HS-5 (cell line): ENCODE data around the gene CCDC3.
"Not testable (repeated sequence)": the region's sequence is repeated elsewhere in the genome, so short reads cannot be mapped to it uniquely, and the experiment has no call there.

Source experiments
- DNase-seq: peaks from one replicate; pipeline ENCODE4 v3.0.0-alpha.2; 2012; ENCODE audit warnings: low read depth

CCDC3 gene

DNA sequence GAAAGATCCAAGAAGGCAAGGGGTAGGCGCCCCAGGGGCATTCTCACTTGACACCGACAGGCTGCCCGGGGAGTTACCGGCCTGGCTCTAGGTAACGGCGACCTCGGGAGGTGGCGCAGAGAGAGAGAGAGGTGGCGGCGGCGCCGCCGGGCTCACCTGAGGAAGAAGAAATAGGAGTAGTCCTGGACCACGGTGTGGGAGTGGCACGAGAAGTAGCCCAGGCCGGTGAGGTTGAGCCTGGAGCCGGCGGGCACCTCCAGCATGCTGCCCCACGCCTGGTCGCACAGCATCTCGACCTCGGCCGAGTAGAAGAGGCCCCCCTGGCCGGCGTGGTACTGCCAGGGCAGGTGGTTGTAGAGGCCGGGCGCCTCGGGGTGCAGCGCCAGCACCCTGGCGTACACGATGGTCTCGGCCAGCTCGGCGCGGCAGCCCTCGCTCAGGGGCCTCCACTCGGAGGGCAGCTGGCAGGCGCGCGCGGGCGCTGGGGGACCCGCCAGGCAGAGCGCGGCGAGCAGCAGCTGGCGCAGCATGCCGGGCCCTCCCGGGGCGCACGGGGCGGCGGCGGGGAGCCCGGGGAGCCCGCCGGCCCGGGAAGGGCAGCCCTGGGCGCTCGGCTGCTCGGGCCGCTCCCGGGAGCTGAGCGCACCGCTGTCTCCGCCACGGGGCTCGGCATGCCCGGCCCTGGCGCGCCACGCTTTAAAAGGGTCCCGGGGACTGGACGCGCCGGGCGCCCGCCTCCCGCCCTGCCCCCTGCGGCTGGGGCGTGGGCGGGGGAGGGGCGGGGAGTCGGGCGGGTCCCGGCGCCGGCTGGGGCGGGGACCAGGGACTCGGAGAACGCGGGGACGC, at the start of gene CCDC3:
Gene CCDC3, minus strand, starts transcription at position 673 of the 846 bp plus-strand sequence. Its CDS starts 143 bp downstream, at position 530.
- no peak for DNase-seq

DNA sequence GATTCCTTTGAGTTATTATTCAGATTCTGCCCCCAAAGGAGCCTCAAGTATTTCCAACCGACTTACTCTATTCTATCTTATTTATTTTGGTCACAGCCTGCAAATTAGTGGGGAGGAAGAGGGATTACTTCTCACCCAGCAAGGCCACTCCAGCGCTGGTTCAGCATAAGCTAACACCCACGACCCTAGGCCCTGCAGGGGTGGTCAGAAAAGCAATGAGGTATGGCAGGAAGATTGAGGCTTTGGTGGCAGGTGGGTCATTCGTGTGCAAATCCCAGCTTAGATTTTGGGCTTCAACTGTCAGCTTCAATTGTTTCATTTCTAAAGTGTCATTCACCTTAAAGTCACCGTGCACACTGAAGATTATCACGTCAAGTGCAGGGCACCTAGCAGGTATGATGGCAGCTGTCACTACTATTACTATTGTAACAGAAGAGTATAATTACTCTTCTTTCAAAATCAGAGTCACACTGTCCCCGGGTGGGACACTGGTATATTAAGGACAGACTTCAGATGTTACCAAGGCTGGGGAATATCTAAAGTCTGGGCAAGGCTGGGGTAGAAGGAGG, 49.7 kb upstream of the CCDC3 start:
- no peak for DNase-seq

DNA sequence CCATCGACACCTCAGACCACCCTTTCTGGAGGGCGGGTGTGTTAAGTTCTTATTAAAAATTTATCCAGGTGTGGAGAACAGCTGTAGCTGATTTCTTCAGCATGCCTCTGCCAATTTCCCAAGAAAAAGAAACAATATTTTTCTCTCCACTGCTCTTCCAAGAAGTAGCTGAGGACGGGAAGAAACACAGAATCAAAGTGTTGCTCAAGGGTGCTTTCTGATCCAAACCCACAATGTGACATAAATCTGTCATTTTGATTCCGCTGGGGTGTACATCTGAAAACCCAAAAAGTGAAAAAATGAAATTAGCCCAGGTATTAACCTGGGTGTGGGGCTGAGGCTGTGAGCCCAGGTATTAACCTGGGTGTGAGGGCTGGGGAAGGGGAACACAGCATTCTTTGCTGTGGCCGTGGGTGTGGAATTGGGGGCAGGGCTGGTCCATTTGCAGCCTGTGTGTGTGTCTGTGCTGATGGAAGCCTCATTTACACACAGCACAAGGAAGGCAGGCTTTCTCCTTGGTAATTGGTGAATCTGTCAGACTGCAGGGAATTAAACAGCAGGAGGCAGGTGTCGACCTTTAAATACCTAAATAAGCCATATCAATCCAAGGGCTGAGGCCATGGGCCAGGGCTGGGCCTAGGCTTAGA, 48.4 kb upstream of the CCDC3 start:
- DNase-seq: no peak

DNA sequence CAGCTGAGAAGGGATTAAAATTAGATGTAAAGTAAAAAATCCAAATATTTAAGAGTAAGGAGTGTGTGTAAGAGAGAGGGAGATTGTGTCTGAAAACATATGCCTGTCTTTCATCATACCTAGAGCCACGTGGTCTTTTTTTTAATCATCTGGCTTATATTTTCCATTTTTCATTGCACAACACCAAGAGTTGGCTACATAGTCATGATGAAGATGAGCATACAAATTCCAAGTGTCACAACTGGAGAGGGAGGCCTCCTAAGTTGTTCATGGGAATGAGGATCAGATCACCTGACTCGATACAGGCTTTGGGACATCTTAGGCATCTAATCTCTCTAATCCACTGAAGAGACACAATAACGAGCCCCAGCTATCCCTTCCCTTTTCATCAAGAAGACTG, 47.2 kb upstream of the CCDC3 start:
- DNase-seq: no peak

DNA sequence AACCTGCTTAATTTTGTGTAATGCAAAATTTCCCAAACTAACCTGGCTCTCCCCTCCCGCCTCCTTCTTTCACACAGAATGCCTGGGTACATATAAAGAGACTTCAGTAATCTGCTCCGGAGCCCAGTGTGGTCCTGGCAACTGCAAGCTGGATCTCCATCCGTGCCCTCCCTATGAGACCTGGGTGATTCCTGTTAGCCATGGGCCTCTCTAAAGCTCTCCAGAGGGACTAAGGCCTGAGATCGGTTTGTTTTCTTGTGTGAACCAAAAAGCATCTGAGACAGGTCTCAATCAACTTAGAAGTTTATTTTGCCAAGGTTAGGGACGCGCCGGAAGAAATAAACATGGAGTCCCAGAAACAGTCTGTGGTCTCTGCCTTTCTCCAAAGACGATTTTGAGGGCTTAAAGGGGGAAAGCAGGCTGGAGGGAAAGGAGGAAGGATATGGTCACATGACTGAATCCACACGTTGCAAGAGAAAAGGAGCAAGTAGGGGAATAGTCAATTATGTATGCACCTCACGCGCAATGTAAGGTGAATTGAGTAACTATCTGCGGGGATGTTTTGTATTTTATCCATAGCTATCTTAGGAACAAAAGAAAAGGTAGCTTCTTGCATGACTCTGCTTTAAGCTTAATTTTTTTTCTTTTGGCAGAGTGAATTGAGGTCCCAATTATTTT, 46.2 kb upstream of the CCDC3 start:
- no peak for DNase-seq

DNA sequence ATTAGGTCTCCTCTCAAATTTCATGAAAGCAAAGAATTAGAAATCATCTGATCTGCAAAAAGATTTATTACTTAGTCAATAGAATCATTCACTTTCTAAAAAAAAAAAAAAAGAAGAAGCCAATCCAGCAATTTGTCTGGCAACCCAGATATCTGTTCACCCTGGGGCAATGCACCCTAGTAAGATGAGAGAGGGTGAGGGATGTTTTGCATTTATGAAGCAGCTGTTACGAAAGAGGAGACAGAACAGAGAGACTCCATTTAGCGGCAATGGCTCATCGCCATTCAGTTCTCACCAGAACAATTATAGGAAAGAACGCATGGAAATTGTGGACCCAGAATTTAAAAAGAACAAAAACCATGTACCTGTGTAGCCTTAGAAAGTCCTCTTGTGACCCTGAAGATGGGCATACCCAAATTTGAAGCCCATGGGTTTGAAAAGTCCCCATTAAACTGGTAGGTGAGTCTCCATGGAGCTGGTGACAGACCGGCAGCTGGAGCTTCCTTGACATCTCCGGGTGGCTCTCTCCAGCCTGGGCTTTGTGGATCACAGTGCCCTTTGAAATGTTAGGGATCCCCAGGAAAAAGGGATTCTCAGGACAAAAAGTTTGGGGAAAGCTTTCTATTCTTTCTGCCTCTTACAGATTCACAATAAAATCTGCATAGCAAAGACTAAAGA, 45.5 kb upstream of the CCDC3 start:
- DNase-seq: no peak

DNA sequence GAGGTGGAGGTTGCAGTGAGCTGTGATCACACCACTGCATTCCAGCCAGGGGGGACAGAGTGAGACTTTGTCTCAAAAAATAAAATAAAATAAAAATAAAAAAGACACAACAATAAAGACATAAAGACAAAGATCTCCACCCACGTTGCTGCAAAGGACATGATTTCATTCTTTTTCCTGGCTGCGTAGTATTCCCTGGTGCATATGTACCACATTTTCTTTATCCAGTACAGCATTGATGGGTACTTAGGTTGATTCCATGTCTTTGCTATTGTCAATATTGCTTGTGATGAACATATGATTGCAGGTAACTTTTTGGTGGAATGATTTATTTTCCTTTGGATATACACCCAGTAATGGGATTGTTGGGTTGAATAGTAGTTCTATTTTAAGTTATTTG, 42.0 kb upstream of the CCDC3 start:
- no peak for DNase-seq

DNA sequence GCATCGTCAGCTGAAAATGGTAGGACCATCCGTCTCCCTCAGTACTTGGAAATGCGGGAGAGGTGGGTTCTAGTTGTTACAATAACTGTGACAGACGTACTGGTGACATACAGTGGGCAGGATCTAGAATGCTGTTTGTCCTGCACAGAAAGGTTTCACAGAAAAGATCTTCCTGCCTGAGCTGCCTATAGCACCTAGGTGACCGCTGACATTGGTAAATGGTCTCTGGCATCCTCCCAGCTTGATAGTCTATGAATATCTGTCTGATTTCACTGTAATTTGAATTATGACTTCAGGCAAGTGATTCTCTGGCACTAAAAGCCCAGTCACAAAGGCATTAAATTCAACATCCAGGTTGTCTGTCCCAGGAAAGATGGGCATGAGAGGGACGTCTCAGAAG, 38.2 kb upstream of the CCDC3 start:
- DNase-seq: no peak

DNA sequence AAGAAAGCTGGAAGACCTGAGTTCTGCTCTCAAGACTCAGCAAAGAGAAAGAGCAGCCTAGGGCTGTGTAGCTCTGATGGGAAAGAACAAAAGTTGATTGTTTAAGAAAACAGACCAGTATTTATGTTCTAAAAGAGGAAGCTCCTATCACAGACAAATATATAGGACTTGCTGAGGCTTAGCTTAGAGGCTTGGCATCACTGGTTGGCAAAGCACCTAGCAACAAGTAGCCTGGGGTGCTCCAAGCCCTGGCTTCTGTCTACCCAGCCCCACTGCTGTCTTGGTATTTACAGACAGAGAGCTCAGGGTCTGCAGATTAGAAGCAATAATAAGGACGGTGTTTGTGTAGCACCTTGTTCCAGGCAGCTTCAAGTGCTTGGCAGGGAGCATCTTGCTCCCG, 36.9 kb upstream of the CCDC3 start:
- no peak for DNase-seq

DNA sequence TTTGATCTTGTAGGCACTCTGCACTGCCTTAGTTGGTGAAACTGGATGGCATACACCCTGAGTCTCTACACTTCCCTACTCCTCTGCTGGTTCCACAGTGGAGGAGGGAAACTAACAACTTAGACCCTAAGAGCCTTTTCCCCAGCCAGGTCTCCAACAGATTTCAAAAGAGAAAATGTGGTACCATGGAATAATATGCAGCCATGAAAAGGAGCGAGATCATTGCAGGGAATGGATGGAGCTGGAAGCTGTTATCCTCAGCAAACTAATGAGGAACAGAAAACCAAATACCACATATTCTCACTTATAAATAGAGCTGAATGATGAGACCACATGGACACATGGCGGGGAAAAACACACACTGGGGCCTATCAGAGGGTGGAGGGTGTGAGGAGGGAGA, 36.3 kb upstream of the CCDC3 start:
- DNase-seq: no peak

DNA sequence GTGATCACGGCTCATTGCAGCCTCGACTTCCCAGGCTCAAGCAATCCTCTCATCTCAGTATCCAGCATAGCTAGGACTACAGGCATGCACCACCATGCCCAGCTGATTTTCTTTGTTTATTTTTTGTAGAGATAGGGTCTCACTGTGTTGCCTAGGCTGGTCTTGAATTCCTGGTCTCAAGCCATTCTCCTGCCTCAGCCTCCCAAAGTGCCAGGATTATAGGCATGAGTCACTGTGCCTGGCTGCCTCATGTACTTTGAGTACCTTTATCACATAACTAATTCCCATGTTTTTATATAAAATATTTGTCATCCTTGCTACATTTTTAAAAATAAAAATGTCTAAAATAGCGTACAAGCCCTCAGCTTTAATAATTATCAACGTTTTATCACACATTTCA, 35.3 kb upstream of the CCDC3 start:
- no peak for DNase-seq

DNA sequence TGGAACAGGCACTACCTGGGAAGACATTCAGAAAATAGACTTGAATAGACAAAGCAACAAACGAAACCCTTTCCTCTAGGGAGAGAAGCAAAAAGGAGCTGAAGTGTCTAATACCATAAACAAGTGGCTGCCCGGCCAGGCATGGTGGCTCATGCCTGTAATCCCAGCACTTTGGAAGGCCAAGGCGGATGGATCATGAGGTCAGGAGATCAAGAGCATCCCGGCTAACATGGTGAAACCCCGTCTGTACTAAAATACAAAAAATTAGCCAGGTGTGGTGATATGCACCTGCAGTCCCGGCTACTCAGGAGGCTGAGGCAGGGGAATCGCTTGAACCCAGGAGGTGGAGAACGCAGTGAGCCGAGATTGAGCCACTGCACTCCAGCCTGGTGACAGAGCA, 34.2 kb upstream of the CCDC3 start:
- DNase-seq: not testable (repeated sequence)

DNA sequence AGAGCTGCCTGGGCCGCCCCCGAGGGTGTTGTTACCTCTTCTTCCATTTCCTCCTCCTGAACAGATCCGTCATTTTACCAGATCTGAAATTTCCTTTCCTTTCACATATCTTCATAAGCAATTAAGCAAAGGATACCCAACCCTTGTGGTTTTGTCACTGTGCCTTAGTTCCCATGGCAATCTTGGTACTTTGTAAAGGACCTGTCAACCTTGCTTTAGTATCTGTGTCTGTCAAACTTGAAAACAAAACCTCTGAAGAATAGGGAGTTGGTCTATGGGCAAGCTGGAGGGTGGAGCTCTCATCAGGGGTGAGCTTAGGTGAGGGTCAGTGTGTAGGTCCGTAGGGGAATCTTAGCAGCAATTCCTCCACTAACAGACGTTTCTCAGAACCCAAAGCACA, 25.4 kb upstream of the CCDC3 start:
- DNase-seq: no peak

DNA sequence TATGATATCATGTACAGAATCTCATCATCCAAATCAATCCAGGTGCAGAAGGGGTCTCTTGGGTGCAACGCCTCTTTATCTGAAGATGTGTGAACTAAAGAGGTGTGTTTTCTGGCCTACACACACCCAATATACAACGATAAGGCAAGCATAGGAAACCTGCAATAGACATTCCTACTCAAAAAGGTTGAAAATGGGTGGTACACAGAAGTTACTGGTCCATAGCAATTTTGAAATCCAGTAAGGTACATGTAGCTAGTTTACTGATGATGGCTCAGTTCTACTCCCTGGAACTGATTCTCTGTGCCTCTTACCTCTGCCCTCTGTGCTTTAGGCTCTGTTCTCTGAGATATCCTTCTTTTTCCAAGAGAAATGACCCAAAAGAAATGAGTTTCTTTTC, 22.2 kb upstream of the CCDC3 start:
- no peak for DNase-seq

DNA sequence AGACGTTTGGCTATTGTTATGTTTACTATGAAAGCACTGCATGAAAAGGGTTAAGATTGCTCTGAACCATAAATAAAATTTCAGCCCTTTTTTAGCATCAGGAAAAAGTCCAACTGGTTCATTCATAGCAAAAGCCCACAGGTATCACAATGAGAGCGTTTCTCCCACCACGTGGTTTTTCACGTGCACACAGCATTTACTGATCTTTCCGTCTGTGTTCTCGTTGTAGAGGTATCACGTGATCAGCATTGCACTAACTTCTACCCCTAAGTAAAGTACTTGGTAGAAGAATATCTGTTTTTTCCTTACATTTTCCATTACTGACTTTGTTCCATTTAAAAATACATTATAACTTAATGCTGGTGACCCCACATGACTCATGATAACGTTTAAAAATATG, 17.8 kb upstream of the CCDC3 start:
- DNase-seq: no peak

DNA sequence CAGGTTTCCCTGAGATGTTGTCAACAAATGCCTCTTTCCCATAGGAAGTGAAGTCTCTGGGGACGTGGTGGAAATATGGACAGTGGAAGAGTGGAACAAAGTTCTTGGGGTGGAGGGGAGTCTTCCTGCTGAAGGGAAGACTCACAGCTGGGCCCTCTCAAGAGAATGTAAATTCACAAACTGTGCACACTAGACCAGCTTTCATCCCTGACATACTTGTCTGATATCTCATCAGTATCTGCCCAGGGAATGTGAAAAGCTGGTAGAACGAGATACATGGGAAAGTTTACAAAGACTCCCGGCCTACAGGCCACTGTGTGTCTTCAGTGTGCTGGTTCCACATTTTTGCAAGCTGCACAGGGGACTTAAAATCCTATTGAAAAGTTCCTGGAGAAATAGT, 16.7 kb upstream of the CCDC3 start:
- DNase-seq: no peak

DNA sequence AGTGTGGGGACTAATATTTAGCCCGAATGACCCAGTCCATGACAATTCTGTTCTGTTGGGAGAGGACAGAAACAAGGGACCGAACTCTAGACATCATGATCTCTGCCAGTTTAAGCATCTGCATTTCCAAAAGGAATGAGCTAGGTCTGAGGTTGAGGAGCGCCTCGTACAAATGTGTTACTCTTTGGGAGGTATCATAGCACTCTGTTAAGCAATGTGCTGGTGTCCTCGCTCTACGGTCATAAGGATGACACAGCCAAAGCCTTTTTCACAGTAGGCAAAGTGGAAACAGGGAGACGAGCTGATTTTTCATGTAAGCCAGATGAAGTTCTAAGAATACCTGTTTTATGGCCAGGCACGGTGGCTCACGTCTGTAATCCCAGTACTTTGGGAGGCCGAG, 15.4 kb upstream of the CCDC3 start:
- no peak for DNase-seq

DNA sequence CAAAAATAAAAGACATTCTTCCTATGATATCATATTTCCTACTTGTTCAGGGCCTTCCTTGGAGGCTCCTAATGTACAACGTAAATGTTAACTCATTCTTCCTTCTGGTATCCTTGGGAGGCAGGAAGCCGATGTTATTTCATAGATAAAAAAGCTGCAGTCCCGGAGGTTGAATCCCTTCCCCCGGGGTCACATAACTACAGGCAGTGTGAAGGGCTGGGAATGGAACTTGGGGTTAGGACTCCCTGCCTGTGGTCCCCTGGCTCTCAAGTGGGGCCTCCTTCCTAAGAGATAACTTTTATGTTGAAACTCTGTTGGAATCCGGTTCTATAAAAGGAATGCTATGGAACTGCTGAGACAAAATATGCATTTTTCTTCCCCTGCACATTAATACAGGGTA, 14.9 kb upstream of the CCDC3 start:
- no peak for DNase-seq

DNA sequence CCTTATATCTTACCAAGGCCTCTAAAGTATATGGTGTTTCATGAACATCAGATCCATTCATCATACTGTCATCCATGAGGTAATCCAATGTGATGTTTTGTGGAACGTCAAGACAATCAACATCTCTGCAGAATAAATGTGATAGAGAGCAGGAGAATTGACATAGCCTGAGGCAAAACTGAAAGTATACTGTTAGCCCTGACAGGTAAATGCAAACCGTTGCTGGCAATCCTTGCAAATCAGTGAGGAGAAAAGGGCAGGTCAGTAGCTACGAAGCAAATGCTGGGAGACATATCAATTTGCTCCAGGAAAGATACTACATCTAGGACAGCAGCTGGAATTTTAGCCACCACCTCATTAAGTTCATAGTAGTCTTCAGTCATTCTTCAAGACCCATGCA, 4.5 kb upstream of the CCDC3 start:
- no peak for DNase-seq

DNA sequence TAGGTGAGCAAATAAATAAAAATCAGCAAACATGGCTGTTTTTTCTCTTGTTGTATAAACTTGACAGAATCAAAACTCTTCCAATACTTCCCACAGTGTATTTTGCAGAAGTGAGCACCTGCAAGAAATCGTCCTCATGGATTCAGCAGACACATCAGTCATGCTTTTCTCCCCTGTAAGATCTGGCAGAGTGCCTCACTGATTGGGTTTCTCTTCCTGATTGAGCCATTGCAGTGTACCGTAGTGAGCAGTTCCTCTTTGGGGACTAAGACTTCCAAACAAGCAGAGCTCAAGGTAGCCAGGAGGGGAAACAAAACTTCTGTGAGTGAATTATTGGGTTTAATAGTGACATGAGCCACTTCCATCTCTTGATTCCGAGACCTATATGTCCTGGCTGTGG, 2.2 kb upstream of the CCDC3 start:
- DNase-seq: no peak

DNA sequence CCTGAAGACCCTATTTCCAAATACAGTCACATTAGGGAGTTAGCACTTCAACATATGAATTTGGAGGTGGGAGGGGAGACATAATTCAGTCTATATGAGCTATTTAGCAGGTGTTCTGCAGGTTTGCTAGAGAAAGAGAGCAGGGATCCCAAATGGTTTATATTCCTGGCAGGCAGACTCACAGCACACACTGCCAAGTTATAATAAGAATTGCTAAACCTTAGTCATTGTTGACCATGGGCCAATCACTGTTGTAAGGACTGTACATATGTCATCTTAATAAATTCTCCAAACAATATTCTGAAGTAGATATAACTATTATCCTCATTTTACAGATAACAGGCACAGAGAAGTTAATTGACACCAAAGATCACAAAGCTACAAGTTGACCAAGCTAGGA, 1.5 kb upstream of the CCDC3 start:
- DNase-seq: no peak

DNA sequence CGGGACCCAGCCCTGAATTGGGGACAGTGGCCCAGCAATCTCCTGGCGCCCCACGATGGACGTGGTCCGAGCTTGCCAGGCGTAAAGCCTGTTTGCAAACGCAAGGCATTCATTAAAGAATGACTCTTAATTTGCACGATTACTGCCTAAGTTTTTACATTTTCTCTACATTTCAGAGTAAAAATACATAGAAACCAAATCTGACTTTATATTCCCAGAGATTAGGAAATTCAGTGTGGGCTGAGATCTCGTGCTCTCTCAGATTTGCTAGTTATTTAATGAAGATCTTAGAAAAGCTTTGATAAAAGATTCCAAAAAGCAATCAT, 337 bp upstream of the CCDC3 start:
- DNase-seq: no peak

DNA sequence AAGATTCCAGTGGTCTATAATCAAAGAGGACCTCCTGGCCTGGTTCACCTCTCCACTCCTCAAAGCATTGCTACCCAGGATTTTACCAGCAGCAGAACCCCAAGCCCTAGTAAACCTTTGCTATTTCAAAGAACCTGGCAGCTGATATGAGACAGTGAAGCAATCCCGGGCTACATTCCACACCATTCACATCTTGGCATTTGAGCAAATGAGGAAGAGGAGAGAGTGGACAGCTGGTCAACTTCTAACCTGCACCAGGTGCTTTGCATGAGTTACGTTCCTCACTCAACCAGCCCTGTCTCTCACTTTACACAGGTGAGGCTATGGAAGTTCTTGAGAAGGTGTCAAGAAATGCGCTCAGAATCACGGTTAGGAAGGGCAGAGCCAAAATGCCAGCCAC, 1.1 kb downstream of the CCDC3 start:
- DNase-seq: no peak
